ENCODE results near the gene CENPQ. TPM values are rescaled to one million over a fixed set of nuclear protein-coding genes. Genes with fewer than 3 reads are reported as not detected.

The CENPQ gene
- total RNA-seq, 1 donor from 2014 or later, result 13.1 TPM

DNA sequence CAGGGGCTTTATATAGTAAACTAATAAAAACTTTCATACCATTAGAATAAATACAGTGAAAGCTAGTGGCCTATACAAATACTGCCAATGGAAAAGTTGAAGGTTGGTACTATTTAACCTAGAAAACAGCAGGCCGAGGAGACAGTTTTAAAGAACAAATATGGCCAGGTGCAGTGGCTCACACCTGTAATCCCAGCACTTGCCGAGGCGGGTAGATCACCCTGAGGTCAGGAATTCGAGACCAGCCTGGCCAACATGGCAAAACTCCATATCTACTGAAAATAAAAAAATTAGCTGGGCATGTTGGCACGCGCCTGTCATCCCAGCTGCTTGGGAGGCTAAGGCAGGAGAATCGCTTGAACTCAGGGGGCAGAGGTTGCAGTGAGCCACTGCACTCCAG lies 61.4 kb downstream of the CENPQ start:
- Mint-ChIP-seq H3K27ac (ENCODE audit: unreplicated experiment) (no peak overlapping the region), H3K4me1 (no peaks in the 10 kb centered on the region), H3K36me3 (ENCODE audit: low read depth) (no peaks in the 10 kb centered on the region), H3K9me3 (no peaks in the 10 kb centered on the region), H3K4me3 (no peak overlapping the region), H3K27me3 (ENCODE audit: low read depth) (no peaks in the 10 kb centered on the region)
- no peak for DNase-seq (ENCODE audit: low read depth, low spot score)
- TF ChIP-seq, protein P1, sequence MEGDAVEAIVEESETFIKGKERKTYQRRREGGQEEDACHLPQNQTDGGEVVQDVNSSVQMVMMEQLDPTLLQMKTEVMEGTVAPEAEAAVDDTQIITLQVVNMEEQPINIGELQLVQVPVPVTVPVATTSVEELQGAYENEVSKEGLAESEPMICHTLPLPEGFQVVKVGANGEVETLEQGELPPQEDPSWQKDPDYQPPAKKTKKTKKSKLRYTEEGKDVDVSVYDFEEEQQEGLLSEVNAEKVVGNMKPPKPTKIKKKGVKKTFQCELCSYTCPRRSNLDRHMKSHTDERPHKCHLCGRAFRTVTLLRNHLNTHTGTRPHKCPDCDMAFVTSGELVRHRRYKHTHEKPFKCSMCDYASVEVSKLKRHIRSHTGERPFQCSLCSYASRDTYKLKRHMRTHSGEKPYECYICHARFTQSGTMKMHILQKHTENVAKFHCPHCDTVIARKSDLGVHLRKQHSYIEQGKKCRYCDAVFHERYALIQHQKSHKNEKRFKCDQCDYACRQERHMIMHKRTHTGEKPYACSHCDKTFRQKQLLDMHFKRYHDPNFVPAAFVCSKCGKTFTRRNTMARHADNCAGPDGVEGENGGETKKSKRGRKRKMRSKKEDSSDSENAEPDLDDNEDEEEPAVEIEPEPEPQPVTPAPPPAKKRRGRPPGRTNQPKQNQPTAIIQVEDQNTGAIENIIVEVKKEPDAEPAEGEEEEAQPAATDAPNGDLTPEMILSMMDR (conservative IDR thresholded peaks at IDR 0.05), result no peak

DNA sequence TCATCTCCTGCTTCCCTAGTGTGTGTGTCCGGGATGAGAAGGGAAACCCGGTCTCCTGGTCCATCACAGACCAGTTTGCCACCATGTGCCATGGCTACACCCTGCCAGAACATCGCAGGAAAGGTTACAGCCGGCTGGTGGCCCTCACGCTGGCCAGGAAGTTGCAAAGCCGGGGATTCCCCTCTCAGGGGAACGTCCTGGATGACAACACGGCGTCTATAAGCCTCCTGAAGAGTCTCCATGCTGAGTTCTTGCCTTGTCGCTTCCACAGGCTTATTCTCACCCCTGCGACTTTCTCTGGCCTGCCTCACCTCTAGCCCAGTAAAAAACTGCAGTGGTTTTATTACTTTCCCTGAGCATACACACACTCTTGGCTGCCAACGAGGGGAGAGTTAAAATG lies 63.4 kb downstream of the CENPQ start:
- TF ChIP-seq, protein P1 (conservative IDR thresholded peaks at IDR 0.05), result no peak
- no peak for DNase-seq (ENCODE audit: low read depth, low spot score)
- Mint-ChIP-seq H3K9me3 (no peaks in the 10 kb centered on the region), H3K4me1 (no peaks in the 10 kb centered on the region), H3K36me3 (ENCODE audit: low read depth) (no peaks in the 10 kb centered on the region), H3K27me3 (ENCODE audit: low read depth) (no peaks in the 10 kb centered on the region), H3K27ac (ENCODE audit: unreplicated experiment) (no peak overlapping the region), H3K4me3 (no peak overlapping the region)

DNA sequence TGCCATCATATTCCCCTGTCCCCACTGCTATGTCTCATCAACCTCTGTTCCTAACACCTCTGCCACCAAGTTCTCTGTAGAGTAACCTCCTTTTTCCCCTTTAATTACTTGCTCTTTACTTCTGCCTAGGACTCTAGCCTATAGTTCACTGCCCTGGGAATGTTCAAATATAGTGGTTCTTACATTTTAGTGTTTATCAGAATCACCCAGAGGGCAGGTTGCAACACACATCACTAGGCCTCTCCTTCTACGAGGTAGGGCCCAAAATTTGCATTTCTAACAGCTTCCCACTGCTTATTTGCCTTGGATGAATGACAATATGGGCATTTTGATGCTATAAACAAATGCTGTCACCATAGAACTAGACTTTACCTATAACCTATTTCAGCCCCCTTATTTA lies 64.2 kb downstream of the CENPQ start:
- Mint-ChIP-seq H3K27ac (ENCODE audit: unreplicated experiment) (no peak overlapping the region), H3K4me1 (no peaks in the 10 kb centered on the region), H3K4me3 (no peak overlapping the region), H3K9me3 (no peaks in the 10 kb centered on the region), H3K36me3 (ENCODE audit: low read depth) (no peaks in the 10 kb centered on the region), H3K27me3 (ENCODE audit: low read depth) (no peaks in the 10 kb centered on the region)
- no peak for DNase-seq (ENCODE audit: low read depth, low spot score)
- TF ChIP-seq, protein P1 (conservative IDR thresholded peaks at IDR 0.05), result no peak

DNA sequence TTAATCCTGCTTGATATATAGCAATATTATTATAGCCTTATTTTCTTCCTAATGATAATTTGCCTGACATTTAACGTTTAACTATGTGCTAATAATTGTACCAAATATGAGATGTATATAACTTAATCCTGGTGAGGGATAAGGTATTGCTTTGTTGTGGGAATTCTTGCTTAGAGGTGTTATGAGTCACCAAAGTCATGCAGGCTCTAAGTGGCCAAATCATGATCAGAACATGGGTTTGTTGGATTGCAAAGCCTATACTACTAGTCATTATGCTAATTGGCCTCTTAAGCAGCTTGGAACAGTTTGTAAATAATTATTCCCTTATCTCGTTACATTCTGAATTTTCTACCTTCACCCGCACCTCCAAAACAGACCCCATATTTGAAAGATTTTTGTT lies 65.4 kb downstream of the CENPQ start:
- DNase-seq (ENCODE audit: low read depth, low spot score), result no peak
- TF ChIP-seq, protein P1 (conservative IDR thresholded peaks at IDR 0.05), result no peak
- Mint-ChIP-seq H3K4me3 (no peak overlapping the region), H3K9me3 (no peaks in the 10 kb centered on the region), H3K27me3 (ENCODE audit: low read depth) (no peaks in the 10 kb centered on the region), H3K4me1 (no peaks in the 10 kb centered on the region), H3K36me3 (ENCODE audit: low read depth) (no peaks in the 10 kb centered on the region), H3K27ac (ENCODE audit: unreplicated experiment) (no peak overlapping the region)

DNA sequence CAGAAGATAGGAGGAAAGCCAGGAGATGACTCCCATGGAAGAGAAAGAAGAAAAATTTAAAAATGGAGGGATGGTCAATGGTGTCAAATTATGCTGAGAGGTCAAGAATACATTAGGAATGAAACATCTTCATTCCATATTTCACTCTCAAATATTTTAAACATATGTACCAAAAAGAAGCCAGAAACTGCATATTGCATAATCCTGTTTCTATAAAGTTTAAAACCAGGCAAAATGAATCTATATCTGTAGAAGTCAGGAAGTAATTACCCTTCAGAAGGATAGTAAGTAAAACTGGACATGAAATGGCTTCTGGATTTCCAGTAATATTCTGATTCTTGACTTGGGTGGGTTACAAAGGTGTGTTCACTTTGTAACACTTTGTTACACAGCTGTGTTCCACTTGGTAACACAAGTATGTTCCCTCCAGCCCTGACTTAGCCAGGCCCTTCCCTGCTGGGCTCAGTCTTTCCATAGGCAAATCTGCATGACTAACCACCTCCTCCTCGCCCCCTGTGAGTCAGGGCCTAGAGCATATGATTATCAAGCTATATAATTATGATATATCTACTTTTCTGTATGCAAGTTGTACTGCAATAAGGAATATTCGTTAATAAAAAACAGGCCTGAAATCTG lies 67.1 kb downstream of the CENPQ start:
- Mint-ChIP-seq H3K27ac (ENCODE audit: unreplicated experiment) (no peak overlapping the region), H3K36me3 (ENCODE audit: low read depth) (no peaks in the 10 kb centered on the region), H3K4me1 (no peaks in the 10 kb centered on the region), H3K27me3 (ENCODE audit: low read depth) (no peaks in the 10 kb centered on the region), H3K4me3 (no peak overlapping the region), H3K9me3 (no peaks in the 10 kb centered on the region)
- no peak for DNase-seq (ENCODE audit: low read depth, low spot score)
- TF ChIP-seq, protein P1 (conservative IDR thresholded peaks at IDR 0.05), result no peak
